A673 (cell line): ENCODE measurements around the gene NAPSA.

Experiments used
- CTCF ChIP-seq: fragments of 300-800, 200-600 bp; sonication (generic); conservative IDR thresholded peaks from 2 replicates; pipeline ENCODE4 v1.5.1; 2017; ENCODE audit warnings: low read depth, mild to moderate bottlenecking, antibody characterized with exemption, low read length, moderate library complexity, mixed read lengths
- EZH2 ChIP-seq: fragments of 200-600 bp; sonication (generic); IDR thresholded peaks from 2 replicates; pipeline ENCODE4 v1.6.1; 2017; ENCODE audit warnings: borderline replicate concordance, low read depth, mild to moderate bottlenecking, mixed read lengths, antibody characterized with exemption, low read length; ENCODE audit not compliant: poor library complexity, severe bottlenecking

DNA sequence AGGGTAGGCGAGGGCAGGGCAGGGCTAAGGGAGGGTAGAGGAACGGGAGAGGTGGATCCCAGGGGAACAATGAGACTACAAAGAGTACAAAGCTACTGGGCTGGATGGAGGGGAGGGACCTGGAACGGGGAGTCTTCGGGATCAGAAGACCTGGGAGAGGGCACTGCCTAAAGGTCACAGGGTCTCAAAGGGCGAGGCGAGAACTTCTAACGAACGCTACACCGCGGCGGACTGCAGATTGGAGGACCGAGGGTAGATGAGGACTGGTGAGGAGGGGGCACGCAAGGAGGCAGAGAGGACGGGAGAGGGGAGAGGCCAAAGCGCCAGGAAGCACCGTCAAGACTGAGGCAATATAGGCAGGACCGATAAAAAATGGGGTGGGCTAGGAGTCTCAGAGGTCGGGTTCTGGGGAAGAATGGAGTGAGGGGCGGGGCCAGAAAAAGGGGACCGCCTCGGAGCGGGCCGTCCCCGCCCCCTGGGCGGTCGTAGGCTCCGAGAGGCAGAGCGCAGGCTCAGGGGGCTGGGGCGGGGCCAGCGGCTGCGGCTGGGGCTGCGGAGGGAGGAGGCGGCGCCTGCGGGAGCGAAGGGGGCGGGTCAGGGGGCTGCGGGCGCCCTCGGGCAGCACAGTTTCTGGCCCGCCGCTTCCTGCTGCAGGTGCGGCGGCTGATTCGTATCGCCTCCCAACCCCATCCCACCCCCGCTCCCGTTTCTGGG lies 34.9 kb downstream of the NAPSA start:
- TF ChIP-seq CTCF (no peak), EZH2 (no peak)
